Keratinocyte (primary cell): ENCODE measurements around the gene MYPN.

Experiments
- EZH2 ChIP-seq: IDR thresholded peaks from one replicate; pipeline ENCODE4 v1.6.1; 2012; ENCODE audit warnings: inconsistent platforms, mild to moderate bottlenecking, low read length, moderate library complexity
- TF ChIP-seq, protein P1 (sequence below), 3 experiments: IDR thresholded peaks in 1 of 3; conservative IDR thresholded peaks in 1 of 3; optimal IDR thresholded peaks in 1 of 3; 2 replicates in 2 of 3; 3 replicates in 1 of 3; pipeline versions ENCODE3 to v1.5.1; 2011; ENCODE audit warnings: low read length in 3 of 3, mild to moderate bottlenecking in 3 of 3, moderate library complexity in 2 of 3, control low read depth in 1 of 3, inconsistent platforms in 1 of 3; ENCODE audit not compliant: insufficient read depth in 2 of 3; ENCODE audit errors: extremely low read depth in 1 of 3

DNA sequence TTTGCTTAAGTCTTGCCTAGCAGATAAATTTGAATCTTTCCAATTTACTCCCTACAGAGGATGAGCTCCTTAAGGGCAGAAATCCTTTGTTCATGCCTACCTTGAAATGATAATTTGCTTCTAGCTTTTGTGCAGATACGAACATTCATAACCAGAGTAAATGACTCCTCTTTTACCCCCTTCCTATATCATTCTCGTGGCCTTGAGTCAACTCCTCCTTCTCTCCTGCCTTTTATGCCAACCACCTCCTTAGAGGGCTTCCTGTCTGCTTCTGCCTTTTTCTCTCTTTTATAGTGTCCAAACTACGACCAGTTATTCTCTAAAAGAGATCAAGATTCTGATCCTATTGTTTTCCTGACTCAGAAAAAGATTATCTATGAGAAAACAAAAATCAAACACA lies 36.4 kb downstream of the MYPN start:
- no peak for TF ChIP-seq EZH2
- TF ChIP-seq, protein P1, sequence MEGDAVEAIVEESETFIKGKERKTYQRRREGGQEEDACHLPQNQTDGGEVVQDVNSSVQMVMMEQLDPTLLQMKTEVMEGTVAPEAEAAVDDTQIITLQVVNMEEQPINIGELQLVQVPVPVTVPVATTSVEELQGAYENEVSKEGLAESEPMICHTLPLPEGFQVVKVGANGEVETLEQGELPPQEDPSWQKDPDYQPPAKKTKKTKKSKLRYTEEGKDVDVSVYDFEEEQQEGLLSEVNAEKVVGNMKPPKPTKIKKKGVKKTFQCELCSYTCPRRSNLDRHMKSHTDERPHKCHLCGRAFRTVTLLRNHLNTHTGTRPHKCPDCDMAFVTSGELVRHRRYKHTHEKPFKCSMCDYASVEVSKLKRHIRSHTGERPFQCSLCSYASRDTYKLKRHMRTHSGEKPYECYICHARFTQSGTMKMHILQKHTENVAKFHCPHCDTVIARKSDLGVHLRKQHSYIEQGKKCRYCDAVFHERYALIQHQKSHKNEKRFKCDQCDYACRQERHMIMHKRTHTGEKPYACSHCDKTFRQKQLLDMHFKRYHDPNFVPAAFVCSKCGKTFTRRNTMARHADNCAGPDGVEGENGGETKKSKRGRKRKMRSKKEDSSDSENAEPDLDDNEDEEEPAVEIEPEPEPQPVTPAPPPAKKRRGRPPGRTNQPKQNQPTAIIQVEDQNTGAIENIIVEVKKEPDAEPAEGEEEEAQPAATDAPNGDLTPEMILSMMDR (optimal IDR thresholded peaks at IDR 0.05 in 1 of 3, IDR thresholded peaks at IDR 0.05 in 1 of 3, conservative IDR thresholded peaks at IDR 0.05 in 1 of 3; ENCODE audit: extremely low read depth in 1 of 3, insufficient read depth in 2 of 3, low read length in 3 of 3), result no peak
